Upper lobe of left lung (tissue), 6 donors: Measurements from ENCODE around the gene RNASE7. TPM values are rescaled to one million over a fixed set of nuclear protein-coding genes. Genes with fewer than 3 reads are reported as not detected.

ENCODE experiments used
- ATAC-seq, 2 donors: fragments of 200-7000 bp; cut with Tn5 transposase; one replicate each; pipeline ENCODE4 v1.9.1; 2022; ENCODE audit warnings: mild to moderate bottlenecking in 2 of 2, moderate library complexity in 2 of 2; ENCODE audit not compliant: low FRiP score in 2 of 2
- DNase-seq, 2 donors: peaks; one replicate each; pipeline ENCODE4 v3.0.0-alpha.2; 2019 to 2020
- H3K27ac ChIP-seq, 4 donors: fragments of 200-600 bp; sonication (generic); one replicate each; pipeline ENCODE4 v1.5.1; 2016 to 2019
- H3K27me3 ChIP-seq, 4 donors: fragments of 200-600 bp; sonication (generic); one replicate each; pipeline ENCODE4 v1.5.1; 2017 to 2019
- H3K36me3 ChIP-seq, 4 donors: fragments of 200-600 bp; sonication (generic); one replicate each; pipeline ENCODE4 v1.5.1; 2016 to 2019
- H3K4me1 ChIP-seq, 4 donors: fragments of 200-600 bp; sonication (generic); one replicate each; pipeline ENCODE4 v1.5.1; 2018 to 2019
- H3K4me3 ChIP-seq, 4 donors: fragments of 200-600 bp; sonication (generic); one replicate each; pipeline ENCODE4 v1.5.1; 2017 to 2019; ENCODE audit warnings: mild to moderate bottlenecking in 2 of 4, moderate library complexity in 1 of 4
- H3K9me3 ChIP-seq, 4 donors: fragments of 200-600 bp; sonication (generic); one replicate each; pipeline ENCODE4 v1.5.1; 2018 to 2019
- EP300 ChIP-seq, 4 donors: sonication (generic); formaldehyde crosslinking; IDR thresholded peaks; one replicate each; pipeline ENCODE4 v1.5.1; 2017; ENCODE audit warnings: antibody characterized with exemption in 4 of 4, control low read depth in 2 of 4
- POLR2A ChIP-seq, 4 donors: fragments of 450-650 bp; IDR thresholded peaks; one replicate each; pipeline ENCODE4 v1.5.1; 2016 to 2017; ENCODE audit warnings: antibody characterized with exemption in 4 of 4, mild to moderate bottlenecking in 2 of 4
- POLR2AphosphoS5 ChIP-seq, 2 donors: sonication (generic); formaldehyde crosslinking; IDR thresholded peaks; one replicate each; pipeline ENCODE4 v1.5.1; 2017; ENCODE audit warnings: antibody characterized with exemption in 2 of 2
- WGBS, 2 donors: methylation state at CpG; one replicate each; pipeline ENCODE4 v1.1.5; 2017 to 2018; 5-methylcytosine and 5-hydroxymethylcytosine counted together
- total RNA-seq, 6 donors: library from RNA; depleted of rRNA in 4 of 6; stranded (reverse); fragments of >200 nt in 4 of 6; gene quantifications; one replicate each; pipeline versions ENCODE4 v1.1.0 to v1.2.1, GENCODE V29; 2016 to 2021
- TF ChIP-seq, protein P1 (sequence below), 6 experiments: fragments of 450-650 bp in 4 of 6; fragments of 200-600 bp in 2 of 6; sonication (generic) in 2 of 6; IDR thresholded peaks; one replicate each; pipeline ENCODE4 v1.5.1; 2016 to 2019; ENCODE audit warnings: antibody characterized with exemption in 6 of 6
- donor health status: DM: no; HTN: no; CAD: no; lungs with moderate emphysema.
- donor health status: DM: no; HTN: yes; CAD: no; lungs with severe emphysema.

RNASE7 gene
- total RNA-seq, 6 donors from 2014 or later = not detected

DNA sequence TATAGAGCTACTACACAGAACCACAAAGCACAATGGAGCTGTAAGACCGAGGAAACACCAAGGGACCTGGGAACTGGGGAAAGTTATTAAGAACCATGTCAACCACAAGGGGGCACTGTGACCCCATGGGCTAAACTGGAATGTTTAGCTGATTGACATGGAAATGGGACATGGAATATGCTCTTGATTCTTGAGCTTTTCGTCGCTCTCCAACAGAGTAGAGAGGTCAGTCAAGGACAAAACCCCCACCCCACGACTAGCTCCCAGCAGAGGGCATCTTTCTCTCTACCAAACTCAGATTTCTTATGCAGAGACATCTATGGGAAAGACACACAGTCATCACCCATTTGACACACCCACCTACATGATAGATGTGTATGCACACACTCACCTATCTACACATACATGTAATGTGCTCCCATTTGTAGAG is 27.4 kb upstream of the RNASE7 start:
- Histone ChIP-seq H3K4me1 (peaks cover 0 to 5% (median 5%) of the 10 kb centered on the region in 4 donors), H3K27me3 (no peaks in the 10 kb centered on the region), H3K36me3 (peaks cover 3 to 32% (median 17%) of the 10 kb centered on the region in 4 donors), H3K27ac (no peak overlapping the region), H3K4me3 (no peak overlapping the region), H3K9me3 (no peaks in the 10 kb centered on the region)
- DNase-seq (peak in 1 of 2 donors; percentile 81), ATAC-seq (peak; percentile 83 to 89)
- WGBS, 2 donors = 0% methylated on average over 4 of the region's 4 CpGs
- TF ChIP-seq POLR2AphosphoS5 (IDR thresholded peaks at IDR 0.05) (peak; percentile 18 to 32), POLR2A (IDR thresholded peaks at IDR 0.05) (no peak), EP300 (IDR thresholded peaks at IDR 0.05) (no peak)
- TF ChIP-seq, protein P1, sequence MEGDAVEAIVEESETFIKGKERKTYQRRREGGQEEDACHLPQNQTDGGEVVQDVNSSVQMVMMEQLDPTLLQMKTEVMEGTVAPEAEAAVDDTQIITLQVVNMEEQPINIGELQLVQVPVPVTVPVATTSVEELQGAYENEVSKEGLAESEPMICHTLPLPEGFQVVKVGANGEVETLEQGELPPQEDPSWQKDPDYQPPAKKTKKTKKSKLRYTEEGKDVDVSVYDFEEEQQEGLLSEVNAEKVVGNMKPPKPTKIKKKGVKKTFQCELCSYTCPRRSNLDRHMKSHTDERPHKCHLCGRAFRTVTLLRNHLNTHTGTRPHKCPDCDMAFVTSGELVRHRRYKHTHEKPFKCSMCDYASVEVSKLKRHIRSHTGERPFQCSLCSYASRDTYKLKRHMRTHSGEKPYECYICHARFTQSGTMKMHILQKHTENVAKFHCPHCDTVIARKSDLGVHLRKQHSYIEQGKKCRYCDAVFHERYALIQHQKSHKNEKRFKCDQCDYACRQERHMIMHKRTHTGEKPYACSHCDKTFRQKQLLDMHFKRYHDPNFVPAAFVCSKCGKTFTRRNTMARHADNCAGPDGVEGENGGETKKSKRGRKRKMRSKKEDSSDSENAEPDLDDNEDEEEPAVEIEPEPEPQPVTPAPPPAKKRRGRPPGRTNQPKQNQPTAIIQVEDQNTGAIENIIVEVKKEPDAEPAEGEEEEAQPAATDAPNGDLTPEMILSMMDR (IDR thresholded peaks at IDR 0.05) = peak; percentile 70 to 88 (median 88)

DNA sequence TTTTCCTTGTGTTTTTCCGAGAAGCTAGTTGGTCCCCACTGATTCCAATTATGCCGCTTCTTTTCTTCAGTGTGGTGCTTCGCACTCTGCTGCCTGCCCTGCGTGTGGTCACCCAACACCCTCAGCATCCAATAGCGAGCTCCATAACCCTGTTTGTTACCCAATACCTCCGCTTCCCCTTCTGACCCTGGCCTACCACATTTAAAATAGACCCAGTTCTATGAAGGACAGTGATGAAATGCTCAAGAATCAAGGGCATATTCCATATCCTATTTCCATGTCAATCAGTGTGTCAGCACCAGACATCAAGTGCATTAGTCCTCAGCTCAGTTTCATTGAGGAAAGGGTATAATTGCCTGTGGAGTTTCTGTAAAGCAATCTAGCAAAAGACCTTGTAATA is 26.9 kb upstream of the RNASE7 start:
- Histone ChIP-seq H3K27ac (no peak overlapping the region), H3K36me3 (peaks cover 3 to 37% (median 17%) of the 10 kb centered on the region in 4 donors), H3K4me1 (peaks cover 0 to 5% (median 5%) of the 10 kb centered on the region in 4 donors), H3K4me3 (no peak overlapping the region), H3K9me3 (no peaks in the 10 kb centered on the region), H3K27me3 (no peaks in the 10 kb centered on the region)
- DNase-seq = no peak
- ATAC-seq = peak in 1 of 2 donors; percentile 37
- TF ChIP-seq, protein P1 (IDR thresholded peaks at IDR 0.05) = no peak
- WGBS, 2 donors = 58 to 73% methylated on average over 6 of the region's 6 CpGs

DNA sequence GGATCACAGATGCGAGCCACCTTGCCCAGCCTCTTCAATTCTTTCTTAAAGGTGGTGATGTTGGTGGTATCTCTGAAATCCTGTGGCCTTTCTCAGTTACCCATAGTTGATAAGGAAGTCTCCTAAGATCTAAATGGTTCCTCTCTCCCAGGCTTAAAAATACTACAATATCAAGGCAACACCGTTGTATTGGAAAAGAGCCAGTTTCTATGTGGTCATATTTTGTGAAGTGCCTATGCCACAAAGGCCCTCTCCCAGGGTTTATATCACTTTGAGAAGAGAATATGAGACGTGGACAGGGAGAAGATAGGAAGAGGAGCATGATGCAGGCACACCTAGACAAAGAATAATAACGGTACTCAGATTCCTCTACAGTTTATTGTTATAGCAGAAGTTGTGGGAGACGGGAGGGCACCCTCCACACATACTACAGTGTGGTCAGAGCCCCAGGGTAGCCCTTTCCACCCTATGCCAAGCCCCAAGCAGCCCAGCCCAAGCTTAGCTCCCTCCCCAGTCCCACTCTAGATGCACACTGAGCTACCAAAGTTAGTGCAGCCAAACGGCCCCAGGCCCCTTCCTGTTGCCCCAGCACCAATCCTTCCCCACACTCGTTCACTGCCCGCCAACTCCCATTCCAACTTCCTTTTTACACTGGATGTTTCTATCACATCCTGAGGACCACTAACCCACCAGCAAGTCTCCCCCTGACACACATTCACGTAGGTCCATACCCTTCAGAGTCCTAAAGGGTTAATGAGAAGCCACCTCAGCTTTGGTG is 25.6 kb upstream of the RNASE7 start:
- no peak overlapping the region for H3K4me3 ChIP-seq
- peaks cover 0 to 5% (median 5%) of the 10 kb centered on the region in 4 donors for H3K4me1 ChIP-seq
- TF ChIP-seq POLR2AphosphoS5 (IDR thresholded peaks at IDR 0.05) = no peak
- no peak for TF ChIP-seq EP300 (IDR thresholded peaks at IDR 0.05)
- TF ChIP-seq, protein P1 (IDR thresholded peaks at IDR 0.05) = no peak
- no peak for TF ChIP-seq POLR2A (IDR thresholded peaks at IDR 0.05)
- no peak overlapping the region for H3K27ac ChIP-seq
- no peaks in the 10 kb centered on the region for H3K27me3 ChIP-seq
- peaks cover 6 to 50% (median 17%) of the 10 kb centered on the region in 4 donors for H3K36me3 ChIP-seq
- 51 to 66% methylated on average over 9 of the region's 9 CpGs for WGBS, 2 donors
- no peak for ATAC-seq
- DNase-seq = no peak
- no peaks in the 10 kb centered on the region for H3K9me3 ChIP-seq

DNA sequence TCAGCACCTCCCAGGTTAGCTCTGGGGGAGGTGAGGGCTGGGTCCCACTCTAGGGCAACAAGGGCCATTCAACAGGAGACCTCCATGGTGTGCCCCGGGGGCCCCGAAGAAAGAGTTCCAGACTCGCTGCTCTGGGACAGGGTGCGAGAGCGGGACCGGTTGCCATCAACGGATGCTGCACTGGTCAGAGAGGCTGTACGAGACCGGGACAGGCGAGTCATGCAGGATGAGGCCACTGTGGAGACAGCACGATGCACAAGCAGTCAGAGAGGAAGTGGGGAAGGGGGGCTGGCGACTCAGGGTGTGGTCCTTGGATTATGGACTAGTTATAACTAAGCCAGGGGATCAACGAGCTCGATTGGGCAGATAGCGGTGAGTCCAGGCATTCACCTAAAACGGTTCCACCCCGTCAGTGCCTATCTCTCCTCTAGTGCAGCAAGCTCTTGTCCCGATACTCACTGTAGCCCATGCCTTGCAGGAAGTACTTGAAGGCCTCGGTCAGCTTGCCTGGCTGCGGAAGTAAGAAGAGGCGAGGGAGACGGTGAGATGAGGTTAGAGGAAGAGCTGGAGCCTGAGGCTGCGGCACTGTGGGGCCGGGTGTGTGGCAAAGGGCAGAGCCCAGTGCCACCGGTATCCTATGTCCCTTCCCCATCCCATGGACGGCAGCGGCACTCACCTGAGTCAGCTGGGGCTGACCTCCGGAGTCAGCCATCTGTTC is 24.5 kb upstream of the RNASE7 start:
- TF ChIP-seq POLR2AphosphoS5 (IDR thresholded peaks at IDR 0.05) = no peak
- no peak for TF ChIP-seq POLR2A (IDR thresholded peaks at IDR 0.05)
- H3K27ac ChIP-seq = no peak overlapping the region
- DNase-seq (peak in 1 of 2 donors; percentile 39), ATAC-seq (no peak)
- H3K27me3 ChIP-seq = no peaks in the 10 kb centered on the region
- H3K4me1 ChIP-seq = peaks cover 5 to 9% (median 6%) of the 10 kb centered on the region in 4 donors
- WGBS, 2 donors = 73 to 80% methylated on average over 23 to 28 of the region's 28 CpGs
- H3K9me3 ChIP-seq = no peaks in the 10 kb centered on the region
- H3K36me3 ChIP-seq = peaks cover 6 to 54% (median 17%) of the 10 kb centered on the region in 4 donors
- H3K4me3 ChIP-seq = no peak overlapping the region

DNA sequence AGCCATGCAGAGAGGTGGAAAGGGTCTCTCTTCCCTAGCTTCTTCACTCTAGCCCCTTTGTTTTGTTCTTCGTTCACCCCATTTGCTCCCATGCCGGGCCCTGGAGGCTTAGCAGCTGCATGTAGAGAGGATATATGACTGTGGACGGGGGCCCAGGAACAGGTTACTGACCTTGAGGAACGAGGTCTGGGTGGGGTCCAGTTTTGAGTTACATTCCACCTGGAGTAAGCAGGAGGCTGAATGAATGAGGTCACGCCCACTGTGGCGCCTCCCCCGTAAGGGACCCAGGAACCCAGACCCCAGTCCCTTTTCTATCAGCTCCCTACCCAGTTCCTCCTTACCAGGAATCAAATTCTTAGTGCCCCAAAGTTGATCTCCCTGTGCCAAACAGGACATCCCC is 23.9 kb upstream of the RNASE7 start:
- no peak for DNase-seq
- Histone ChIP-seq H3K4me1 (peaks cover 7 to 13% (median 11%) of the 10 kb centered on the region in 4 donors), H3K27me3 (no peaks in the 10 kb centered on the region), H3K36me3 (peaks cover 6 to 54% (median 17%) of the 10 kb centered on the region in 4 donors), H3K4me3 (no peak overlapping the region), H3K27ac (peak overlapping the region in 1 of 4 donors; percentile 27), H3K9me3 (no peaks in the 10 kb centered on the region)
- 92 to 93% methylated on average over 7 of the region's 7 CpGs for WGBS, 2 donors
- ATAC-seq = no peak
- TF ChIP-seq POLR2A (IDR thresholded peaks at IDR 0.05) = no peak
- TF ChIP-seq, protein P1 (IDR thresholded peaks at IDR 0.05) = no peak
- TF ChIP-seq POLR2AphosphoS5 (IDR thresholded peaks at IDR 0.05) = no peak
- TF ChIP-seq EP300 (IDR thresholded peaks at IDR 0.05) = no peak
